PC-3 (cell line): ENCODE measurements around the gene CD300LG.

Source experiments
- EZH2 ChIP-seq: fragments of 300-600 bp; sonication (generic); IDR thresholded peaks from one replicate; pipeline ENCODE4 v1.6.1; 2017; ENCODE audit warnings: antibody characterized with exemption, mild to moderate bottlenecking, low read length; ENCODE audit not compliant: unreplicated experiment
- EZH2phosphoT487 ChIP-seq: fragments of 300-600 bp; sonication (generic); IDR thresholded peaks from 2 replicates; pipeline ENCODE4 v1.6.1; 2018; ENCODE audit warnings: mild to moderate bottlenecking, antibody characterized with exemption, low read length, borderline replicate concordance
- TF ChIP-seq, protein P1 (sequence below): fragments of 300-600 bp; sonication (generic); conservative IDR thresholded peaks from 2 replicates; pipeline ENCODE4 v1.5.1; 2017; ENCODE audit warnings: antibody characterized with exemption, low read depth, mild to moderate bottlenecking, low read length

DNA sequence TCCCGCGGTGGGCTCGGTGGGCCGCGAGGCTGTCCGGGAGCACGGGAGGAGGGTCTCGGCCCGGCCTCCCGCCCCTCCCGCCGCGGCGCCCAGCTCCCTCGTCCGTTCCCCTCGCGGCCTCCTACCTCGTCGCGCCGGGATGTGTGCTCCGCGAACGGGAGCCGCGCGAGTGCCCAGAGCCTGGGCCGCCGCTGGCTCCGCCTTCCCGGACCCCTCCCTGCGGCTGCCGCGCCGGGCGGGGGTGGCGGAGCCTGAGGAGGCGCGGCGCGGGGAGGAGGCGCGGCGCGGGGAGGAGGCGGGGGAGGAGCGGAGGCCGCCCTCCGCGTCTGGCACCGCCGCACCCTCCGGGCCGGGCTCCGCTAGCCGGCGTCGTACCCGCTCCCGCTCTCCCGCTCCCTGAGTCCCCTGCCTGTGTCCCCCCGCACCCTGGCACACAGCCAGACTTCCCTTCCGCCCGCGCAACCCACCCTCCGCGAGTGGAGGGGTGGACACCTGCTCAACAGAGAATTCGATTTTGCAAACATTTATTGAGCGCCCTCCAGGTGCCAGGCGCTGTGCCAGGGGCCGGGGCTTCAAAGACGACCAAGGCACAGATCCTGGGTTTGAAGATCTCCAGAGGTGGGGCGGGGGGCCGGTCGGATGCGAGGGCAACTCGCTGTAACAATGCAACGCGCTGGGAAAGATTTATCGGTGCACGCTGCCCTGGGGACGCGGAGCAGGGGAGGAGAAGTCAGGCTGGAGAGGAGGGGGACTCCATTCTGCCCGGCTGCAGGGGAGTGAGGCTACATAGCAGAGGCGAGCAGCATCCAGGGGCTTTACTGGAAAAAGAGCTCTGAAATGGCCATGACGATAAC, 13.8 kb upstream of the CD300LG start, which contains the start of gene MPP3:
- TF ChIP-seq EZH2 (no peak), EZH2phosphoT487 (no peak)
- TF ChIP-seq, protein P1, sequence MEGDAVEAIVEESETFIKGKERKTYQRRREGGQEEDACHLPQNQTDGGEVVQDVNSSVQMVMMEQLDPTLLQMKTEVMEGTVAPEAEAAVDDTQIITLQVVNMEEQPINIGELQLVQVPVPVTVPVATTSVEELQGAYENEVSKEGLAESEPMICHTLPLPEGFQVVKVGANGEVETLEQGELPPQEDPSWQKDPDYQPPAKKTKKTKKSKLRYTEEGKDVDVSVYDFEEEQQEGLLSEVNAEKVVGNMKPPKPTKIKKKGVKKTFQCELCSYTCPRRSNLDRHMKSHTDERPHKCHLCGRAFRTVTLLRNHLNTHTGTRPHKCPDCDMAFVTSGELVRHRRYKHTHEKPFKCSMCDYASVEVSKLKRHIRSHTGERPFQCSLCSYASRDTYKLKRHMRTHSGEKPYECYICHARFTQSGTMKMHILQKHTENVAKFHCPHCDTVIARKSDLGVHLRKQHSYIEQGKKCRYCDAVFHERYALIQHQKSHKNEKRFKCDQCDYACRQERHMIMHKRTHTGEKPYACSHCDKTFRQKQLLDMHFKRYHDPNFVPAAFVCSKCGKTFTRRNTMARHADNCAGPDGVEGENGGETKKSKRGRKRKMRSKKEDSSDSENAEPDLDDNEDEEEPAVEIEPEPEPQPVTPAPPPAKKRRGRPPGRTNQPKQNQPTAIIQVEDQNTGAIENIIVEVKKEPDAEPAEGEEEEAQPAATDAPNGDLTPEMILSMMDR = no peak
